Measurements from ENCODE around the gene KIF13A.

Gene KIF13A

GRCh38 chr6:17724341-17724740 is 263.1 kb downstream of the KIF13A start:
- H3K27ac Mint-ChIP-seq = no peak overlapping the region
- no peaks in the 10 kb centered on the region for H3K4me1 Mint-ChIP-seq
- no peaks in the 10 kb centered on the region for H3K27me3 Mint-ChIP-seq
- ATAC-seq (replicated peaks) (no peak), DNase-seq (no peak)
- H3K4me3 Mint-ChIP-seq = no peak overlapping the region
- H3K36me3 Mint-ChIP-seq = no peaks in the 10 kb centered on the region
- peaks cover 0 to 2% of the 10 kb centered on the region in 2 donors for H3K9me3 Mint-ChIP-seq

GRCh38 chr6:17721671-17722070 is 265.8 kb downstream of the KIF13A start:
- no peak overlapping the region for H3K27ac Mint-ChIP-seq
- H3K27me3 Mint-ChIP-seq = no peaks in the 10 kb centered on the region
- H3K36me3 Mint-ChIP-seq = no peaks in the 10 kb centered on the region
- no peaks in the 10 kb centered on the region for H3K4me1 Mint-ChIP-seq
- no peak for ATAC-seq (replicated peaks)
- no peaks in the 10 kb centered on the region for H3K9me3 Mint-ChIP-seq
- H3K4me3 Mint-ChIP-seq = no peak overlapping the region
- no peak for DNase-seq

- DNase-seq (no peak), ATAC-seq (replicated peaks) (no peak)
- Mint-ChIP-seq H3K36me3 (peaks cover 0 to 4% of the 10 kb centered on the region in 2 donors), H3K4me1 (peaks cover 4 to 10% of the 10 kb centered on the region in 2 donors), H3K9me3 (no peaks in the 10 kb centered on the region), H3K27me3 (no peaks in the 10 kb centered on the region), H3K27ac (no peak overlapping the region), H3K4me3 (no peak overlapping the region)
These were observed 268.0 kb downstream of the KIF13A start for GRCh38 chr6:17719323-17720041.

- no peak for ATAC-seq (replicated peaks)
- H3K4me1 Mint-ChIP-seq = peaks cover 4 to 10% of the 10 kb centered on the region in 2 donors
- H3K27ac Mint-ChIP-seq = no peak overlapping the region
- no peak overlapping the region for H3K4me3 Mint-ChIP-seq
- no peaks in the 10 kb centered on the region for H3K27me3 Mint-ChIP-seq
- no peaks in the 10 kb centered on the region for H3K9me3 Mint-ChIP-seq
- DNase-seq = no peak
- peaks cover 2 to 4% of the 10 kb centered on the region in 2 donors for H3K36me3 Mint-ChIP-seq
These were observed 271.2 kb downstream of the KIF13A start for GRCh38 chr6:17716221-17716620.

- Mint-ChIP-seq H3K4me1 (peaks cover 4 to 10% of the 10 kb centered on the region in 2 donors), H3K9me3 (no peaks in the 10 kb centered on the region), H3K4me3 (peak overlapping the region in 1 of 2 donors; percentile 23), H3K36me3 (peaks cover 2 to 4% of the 10 kb centered on the region in 2 donors), H3K27me3 (no peaks in the 10 kb centered on the region), H3K27ac (no peak overlapping the region)
- peak; percentile 65 to 82 for ATAC-seq (replicated peaks)
- DNase-seq = no peak
These were observed 272.3 kb downstream of the KIF13A start for GRCh38 chr6:17714879-17715851.

GRCh38 chr6:17714177-17714576 is 273.3 kb downstream of the KIF13A start:
- Mint-ChIP-seq H3K27ac (no peak overlapping the region), H3K4me1 (peaks cover 4 to 10% of the 10 kb centered on the region in 2 donors), H3K9me3 (no peaks in the 10 kb centered on the region), H3K27me3 (no peaks in the 10 kb centered on the region), H3K36me3 (peaks cover 6 to 8% of the 10 kb centered on the region in 2 donors), H3K4me3 (no peak overlapping the region)
- DNase-seq (no peak), ATAC-seq (replicated peaks) (no peak)

- Mint-ChIP-seq H3K4me1 (peaks cover 4 to 10% of the 10 kb centered on the region in 2 donors), H3K4me3 (no peak overlapping the region), H3K36me3 (peaks cover 10 to 13% of the 10 kb centered on the region in 2 donors), H3K9me3 (no peaks in the 10 kb centered on the region), H3K27me3 (no peaks in the 10 kb centered on the region), H3K27ac (no peak overlapping the region)
- ATAC-seq (replicated peaks) (no peak), DNase-seq (no peak)
These were observed 274.9 kb downstream of the KIF13A start for GRCh38 chr6:17712576-17712975.

GRCh38 chr6:17710331-17710730 is 277.1 kb downstream of the KIF13A start:
- DNase-seq (no peak), ATAC-seq (replicated peaks) (no peak)
- Mint-ChIP-seq H3K4me1 (peaks cover 8 to 14% of the 10 kb centered on the region in 2 donors), H3K27me3 (no peaks in the 10 kb centered on the region), H3K36me3 (peaks cover 13 to 24% of the 10 kb centered on the region in 2 donors), H3K4me3 (no peak overlapping the region), H3K27ac (no peak overlapping the region), H3K9me3 (no peaks in the 10 kb centered on the region)

- Mint-ChIP-seq H3K36me3 (peaks cover 13 to 20% of the 10 kb centered on the region in 2 donors), H3K27ac (no peak overlapping the region)
- no peak for ATAC-seq (replicated peaks)
These were observed 278.0 kb downstream of the KIF13A start for GRCh38 chr6:17709476-17709875.

More at GRCh38 chr6:17709476-17709875, 278.0 kb downstream of the KIF13A start:
- no peak overlapping the region for H3K4me3 Mint-ChIP-seq
- H3K4me1 Mint-ChIP-seq = peaks cover 4 to 9% of the 10 kb centered on the region in 2 donors
- H3K27me3 Mint-ChIP-seq = no peaks in the 10 kb centered on the region
- DNase-seq = no peak
- no peaks in the 10 kb centered on the region for H3K9me3 Mint-ChIP-seq
